IMR-90 (cell line): ENCODE measurements around the gene ARL14. TPM values are rescaled to one million over a fixed set of nuclear protein-coding genes. Genes with fewer than 3 reads are reported as not detected.

Experiments used
- ATAC-seq: fragments of 200-7000 bp; cut with Tn5 transposase; 2 replicates; pipeline ENCODE4 v1.9.1; 2020; ENCODE audit warnings: low read depth, mild to moderate bottlenecking, moderate library complexity
- BruUV-seq: library from RNA; stranded (reverse); fragments of 400-500 nt; replicated peaks from 2 replicates; lab custom pipeline; 2021; lab: Mats Ljungman, UMichigan
- CTCF ChIA-PET: fragments of 300-600 bp; formaldehyde crosslinking; extraction: SDS; loops from one replicate; lab custom pipeline; 2021; ENCODE audit warnings: antibody characterized with exemption; lab: Yijun Ruan, JAX
- POLR2A ChIA-PET: fragments of 300-600 bp; sonication (Branson Sonifier 250); formaldehyde crosslinking; loops from one replicate; lab custom pipeline; 2022; ENCODE audit warnings: antibody characterized with exemption; ENCODE audit not compliant: unreplicated experiment; lab: Charles Lee
- DNase-seq: peaks from one replicate; pipeline ENCODE4 v3.0.0; 2013
- H2AFZ ChIP-seq: replicated peaks from 2 replicates; pipeline ENCODE3; 2013; ENCODE audit warnings: low read length, mild to moderate bottlenecking; ENCODE audit not compliant: poor library complexity
- H2AK5ac ChIP-seq: 2 replicates; pipeline ENCODE4 v1.6.1; 2013; ENCODE audit warnings: low read depth, low read length, inconsistent platforms
- H2AK9ac ChIP-seq: replicated peaks from 2 replicates; pipeline ENCODE3; 2013; ENCODE audit warnings: mild to moderate bottlenecking, low read depth, low read length, moderate library complexity; ENCODE audit not compliant: poor library complexity
- H2BK120ac ChIP-seq: 2 replicates; pipeline ENCODE4 v1.6.1; 2013; ENCODE audit warnings: low read depth, low read length, inconsistent platforms
- H2BK15ac ChIP-seq: 3 replicates; pipeline ENCODE4 v1.6.1; 2013; ENCODE audit warnings: low read depth, low read length, inconsistent platforms
- H2BK20ac ChIP-seq: 2 replicates; pipeline ENCODE4 v1.6.1; 2013; ENCODE audit warnings: low read depth, mild to moderate bottlenecking, inconsistent platforms, low read length, moderate library complexity
- H2BK5ac ChIP-seq: 2 replicates; pipeline ENCODE4 v1.6.1; 2013; ENCODE audit warnings: mild to moderate bottlenecking, low read depth, low read length, inconsistent platforms; ENCODE audit not compliant: poor library complexity, severe bottlenecking
- H3K14ac ChIP-seq: replicated peaks from 2 replicates; pipeline ENCODE4 v1.6.1; 2013; ENCODE audit warnings: low read depth, low read length, inconsistent platforms
- H3K18ac ChIP-seq: 2 replicates; pipeline ENCODE4 v1.6.1; 2013; ENCODE audit warnings: low read depth, low read length, control low read depth
- H3K23ac ChIP-seq: 2 replicates; pipeline ENCODE4 v1.6.1; 2013; ENCODE audit warnings: low read depth, low read length, inconsistent platforms
- H3K27ac ChIP-seq: 2 replicates; pipeline ENCODE4 v1.5.1; 2013; ENCODE audit warnings: mild to moderate bottlenecking, control low read depth, low read length; ENCODE audit not compliant: insufficient read depth
- H3K27me3 ChIP-seq: 2 replicates; pipeline ENCODE4 v1.6.1; 2013; ENCODE audit warnings: low read length; ENCODE audit not compliant: control insufficient read depth, insufficient read depth
- H3K36me3 ChIP-seq: 2 replicates; pipeline ENCODE4 v1.6.1; 2013; ENCODE audit warnings: low read length, mixed read lengths; ENCODE audit not compliant: control insufficient read depth, insufficient read depth
- H3K4ac ChIP-seq: 2 replicates; pipeline ENCODE4 v1.6.1; 2013; ENCODE audit warnings: low read depth, low read length, inconsistent platforms
- H3K4me1 ChIP-seq: 2 replicates; pipeline ENCODE4 v1.6.1; 2013; ENCODE audit warnings: low read length, mixed read lengths; ENCODE audit not compliant: control insufficient read depth, insufficient read depth
- H3K4me2 ChIP-seq: 2 replicates; pipeline ENCODE4 v1.6.1; 2013; ENCODE audit warnings: low read depth, mild to moderate bottlenecking, control low read depth, low read length, moderate library complexity
- H3K4me3 ChIP-seq: 2 replicates; pipeline ENCODE4 v1.5.1; 2013; ENCODE audit warnings: low read depth, mild to moderate bottlenecking, control low read depth, low read length, moderate library complexity; ENCODE audit not compliant: insufficient read depth
- H3K56ac ChIP-seq: 2 replicates; pipeline ENCODE4 v1.6.1; 2013; ENCODE audit warnings: low read length, inconsistent platforms; ENCODE audit not compliant: insufficient read depth; ENCODE audit errors: extremely low read depth
- H3K79me1 ChIP-seq, 2 experiments: 2 replicates each; pipeline ENCODE4 v1.6.1; 2013; ENCODE audit warnings: low read length in 2 of 2, inconsistent platforms in 1 of 2, low read depth in 1 of 2
- H3K9ac ChIP-seq: 2 replicates; pipeline ENCODE4 v1.6.1; 2013; ENCODE audit warnings: low read depth, low read length, control low read depth
- H3K9me1 ChIP-seq: 2 replicates; pipeline ENCODE4 v1.6.1; 2013; ENCODE audit warnings: low read length, inconsistent platforms; ENCODE audit not compliant: insufficient read depth
- H3K9me3 ChIP-seq: 2 replicates; pipeline ENCODE4 v1.6.1; 2013; ENCODE audit warnings: low read length; ENCODE audit not compliant: control insufficient read depth, insufficient read depth
- H4K20me1 ChIP-seq: 2 replicates; pipeline ENCODE4 v1.6.1; 2013; ENCODE audit warnings: low read length, inconsistent platforms; ENCODE audit not compliant: insufficient read depth
- H4K5ac ChIP-seq: 2 replicates; pipeline ENCODE4 v1.6.1; 2013; ENCODE audit warnings: mild to moderate bottlenecking, low read depth, low read length, control low read depth
- H4K8ac ChIP-seq, 2 experiments: 2 replicates each; pipeline ENCODE4 v1.6.1; 2013; ENCODE audit warnings: low read depth in 2 of 2, low read length in 2 of 2, control low read depth in 1 of 2, inconsistent platforms in 1 of 2
- H4K91ac ChIP-seq: 2 replicates; pipeline ENCODE4 v1.6.1; 2013; ENCODE audit warnings: low read depth, low read length, inconsistent platforms; ENCODE audit not compliant: insufficient read depth
- BHLHE40 ChIP-seq: fragments of 150-350 bp; IDR thresholded peaks from 2 replicates; pipeline ENCODE4 v1.6.1; 2016; ENCODE audit warnings: mild to moderate bottlenecking, low read depth, low read length
- CEBPB ChIP-seq: IDR thresholded peaks from 2 replicates; pipeline ENCODE4 v1.6.1; 2012; ENCODE audit warnings: low read depth, low read length, improper control_type of control experiment
- CHD1 ChIP-seq: IDR thresholded peaks from 2 replicates; pipeline ENCODE4 v1.6.1; 2012; ENCODE audit warnings: low read depth, low read length, improper control_type of control experiment
- CTCF ChIP-seq: conservative IDR thresholded peaks from 2 replicates; pipeline ENCODE4 v1.5.1; 2012; ENCODE audit warnings: mild to moderate bottlenecking, low read depth, low read length, improper control_type of control experiment
- ELK1 ChIP-seq: fragments of 150-350 bp; IDR thresholded peaks from 2 replicates; pipeline ENCODE4 v1.6.1; 2016; ENCODE audit warnings: low read depth, mild to moderate bottlenecking, low read length, moderate library complexity, borderline replicate concordance
- FOS ChIP-seq: fragments of 150-350 bp; IDR thresholded peaks from 2 replicates; pipeline ENCODE4 v1.6.1; 2016; ENCODE audit warnings: low read depth, low read length
- MAFK ChIP-seq: IDR thresholded peaks from 2 replicates; pipeline ENCODE4 v1.6.1; 2012; ENCODE audit warnings: low read depth, low read length, improper control_type of control experiment
- MAZ ChIP-seq: IDR thresholded peaks from 2 replicates; pipeline ENCODE4 v1.6.1; 2012; ENCODE audit warnings: low read depth, mild to moderate bottlenecking, low read length, improper control_type of control experiment, moderate library complexity, borderline replicate concordance
- MXI1 ChIP-seq: IDR thresholded peaks from 2 replicates; pipeline ENCODE4 v1.6.1; 2012; ENCODE audit warnings: low read depth, mild to moderate bottlenecking, low read length, moderate library complexity, borderline replicate concordance
- NFE2L2 ChIP-seq: fragments of 150-350 bp; IDR thresholded peaks from 2 replicates; pipeline ENCODE4 v1.6.1; 2016; ENCODE audit warnings: low read depth, mild to moderate bottlenecking, low read length
- POLR2A ChIP-seq: IDR thresholded peaks from 2 replicates; pipeline ENCODE4 v1.6.1; 2012; ENCODE audit warnings: mild to moderate bottlenecking, low read depth, low read length
- RAD21 ChIP-seq: IDR thresholded peaks from 2 replicates; pipeline ENCODE4 v1.6.1; 2012; ENCODE audit warnings: low read length, improper control_type of control experiment
- RCOR1 ChIP-seq: IDR thresholded peaks from 2 replicates; pipeline ENCODE4 v1.6.1; 2012; ENCODE audit warnings: mild to moderate bottlenecking, low read length, improper control_type of control experiment; ENCODE audit not compliant: insufficient replicate concordance
- RFX5 ChIP-seq: IDR thresholded peaks from 2 replicates; pipeline ENCODE4 v1.8.0; 2012; ENCODE audit warnings: low read depth, mild to moderate bottlenecking, low read length, moderate library complexity
- SMC3 ChIP-seq: fragments of 150-350 bp; IDR thresholded peaks from 2 replicates; pipeline ENCODE4 v1.6.1; 2016; ENCODE audit warnings: low read depth, mild to moderate bottlenecking, antibody characterized with exemption, low read length, moderate library complexity
- USF2 ChIP-seq: fragments of 150-350 bp; IDR thresholded peaks from 2 replicates; pipeline ENCODE4 v1.6.1; 2017; ENCODE audit warnings: mild to moderate bottlenecking, antibody characterized with exemption, low read length, low read depth
- WGBS, 2 experiments: methylation state at CpG; one replicate each; pipeline versions ENCODE4 v1.1.5 to v1.1.7; 2013; ENCODE audit warnings: missing lambda C conversion rate in 2 of 2; ENCODE audit not compliant: insufficient read length in 1 of 2; ENCODE audit errors: extremely low coverage in 2 of 2; 5-methylcytosine and 5-hydroxymethylcytosine counted together
- dilution Hi-C: fragments of 300-500 bp; cut with HindIII; formaldehyde crosslinking; loops from one replicate; pipeline ENCODE4 v1.14.3; 2018; ENCODE audit warnings: low sequenced_read_pairs; ENCODE audit not compliant: unreplicated experiment
- in situ Hi-C: fragments of 300-500 bp; cut with MboI; formaldehyde crosslinking; loops from 3 replicates; pipeline ENCODE4 v1.14.3; 2019; ENCODE audit warnings: low sequenced_read_pairs, inconsistent platforms, mixed read lengths
- intact Hi-C: fragments of 100-400 bp; cut with micrococcal nuclease; formaldehyde crosslinking; loops from 2 replicates; pipeline ENCODE4 v1.10.0; 2022
- polyA plus RNA-seq, 3 experiments: library from polyadenylated mRNA; depleted of rRNA; stranded (reverse); fragments of >200 nt; gene quantifications; 2 replicates each; pipeline ENCODE4 v1.2.3, GENCODE V29; 2012; ENCODE audit warnings: low replicate concordance in 1 of 3
- total RNA-seq: library from RNA; depleted of rRNA; stranded (reverse); fragments of >200 nt; gene quantifications from 2 replicates; pipeline ENCODE4 v1.2.3, GENCODE V29; 2012

The ARL14 gene
- total and polyA plus RNA-seq, 2 of the 4 experiments (the other 2 are of a cell fraction), result 0.15 to 0.18 TPM

- Histone ChIP-seq H3K27ac (no peak overlapping the region), H2BK20ac (no peak overlapping the region), H4K8ac (no peak overlapping the region), H3K27me3 (no peaks in the 10 kb centered on the region), H4K91ac (no peak overlapping the region), H3K9me3 (no peaks in the 10 kb centered on the region), H2AK9ac (no peak overlapping the region), H3K18ac (no peak overlapping the region), H3K9ac (no peak overlapping the region), H2BK5ac (no peak overlapping the region), H3K36me3 (no peaks in the 10 kb centered on the region), H3K56ac (no peak overlapping the region), H3K9me1 (no peaks in the 10 kb centered on the region), H3K4ac (no peak overlapping the region), H3K23ac (no peak overlapping the region), H3K4me1 (no peaks in the 10 kb centered on the region), H2BK120ac (no peak overlapping the region), H3K79me1 (no peaks in the 10 kb centered on the region), H4K5ac (no peak overlapping the region), H3K4me3 (no peak overlapping the region), H3K4me2 (no peak overlapping the region), H4K20me1 (no peaks in the 10 kb centered on the region), H3K14ac (no peak overlapping the region), H2BK15ac (no peak overlapping the region), H2AFZ (no peak overlapping the region), H2AK5ac (no peak overlapping the region)
- dilution Hi-C loops, result no loop called here
- ATAC-seq (no peak), DNase-seq (no peak)
- BruUV-seq, result no TSS peak
- POLR2A ChIA-PET, result no interaction called here
- CTCF ChIA-PET, result no interaction called here
- 17% methylated on average over 2 of the region's 5 CpGs; no CpG with 5 or more reads in 1 of the 2 experiments for WGBS, 2 experiments
- intact Hi-C loops, result no loop called here
- in situ Hi-C loops, result loop anchor here (25.0 kb wide), 1 partner anchor 692 kb away; no protein-coding TSS in a partner anchor
- TF ChIP-seq ELK1, result no peak
- no peak for TF ChIP-seq MAZ
- TF ChIP-seq FOS, result no peak
- no peak for TF ChIP-seq USF2
- no peak for TF ChIP-seq CTCF
- TF ChIP-seq POLR2A, result no peak
- no peak for TF ChIP-seq MAFK
- TF ChIP-seq SMC3, result no peak
- no peak for TF ChIP-seq RAD21
- TF ChIP-seq BHLHE40, result no peak
- TF ChIP-seq MXI1, result no peak
- no peak for TF ChIP-seq RFX5
- no peak for TF ChIP-seq CEBPB
- no peak for TF ChIP-seq CHD1
- TF ChIP-seq RCOR1, result no peak
- TF ChIP-seq NFE2L2, result no peak
Observed at GRCh38 chr3:160720123-160720746, 43.3 kb downstream of the ARL14 start.
